Natural killer cell treated with Interleukin-12 subunit alpha and Interleukin-12 subunit beta and Interleukin-15 and Interleukin-18, amount 100 ng/mL, for 72 hours (primary cell): Measurements from ENCODE around the gene CCDC33. TPM values are rescaled to one million over a fixed set of nuclear protein-coding genes. Genes with fewer than 3 reads are reported as not detected.

ENCODE experiments used
- ATAC-seq, 2 donors: fragments of 150-1000 bp; cut with Tn5 transposase in 1 of 2; sonication (Bioruptor Pico), chemical (Tn5 transposase) in 1 of 2; 2 replicates each; pipeline ENCODE4 v1.10.0; 2021
- DNase-seq: peaks from one replicate; pipeline ENCODE4 v3.0.0; 2022; ENCODE audit warnings: low spot score
- H3K27ac Mint-ChIP-seq, 2 donors: 1 replicate in 1 of 2; 2 replicates in 1 of 2; pipeline ENCODE4 v1.8.0; 2022; ENCODE audit warnings: mixed read lengths in 2 of 2, mild to moderate bottlenecking in 1 of 2, moderate library complexity in 1 of 2
- H3K27me3 Mint-ChIP-seq, 2 donors: 1 replicate in 1 of 2; 2 replicates in 1 of 2; pipeline ENCODE4 v1.8.0; 2022; ENCODE audit warnings: mixed read lengths in 2 of 2
- H3K36me3 Mint-ChIP-seq: one replicate; pipeline ENCODE4 v1.8.0; 2022; ENCODE audit warnings: mixed read lengths
- H3K4me1 Mint-ChIP-seq, 2 donors: 1 replicate in 1 of 2; 2 replicates in 1 of 2; pipeline ENCODE4 v1.8.0; 2022; ENCODE audit warnings: low read depth in 2 of 2, mixed read lengths in 2 of 2, mild to moderate bottlenecking in 1 of 2
- H3K4me3 Mint-ChIP-seq: one replicate; pipeline ENCODE4 v1.8.0; 2022; ENCODE audit warnings: mixed read lengths
- H3K9me3 Mint-ChIP-seq: 2 replicates; pipeline ENCODE4 v1.8.0; 2022; ENCODE audit warnings: mixed read lengths
- total RNA-seq, 2 donors: library from RNA; stranded (reverse); gene quantifications; one replicate each; pipeline ENCODE4 v1.2.3, GENCODE V29; 2022

Gene CCDC33
- total RNA-seq, 2 donors from 2014 or later: not detected

DNA sequence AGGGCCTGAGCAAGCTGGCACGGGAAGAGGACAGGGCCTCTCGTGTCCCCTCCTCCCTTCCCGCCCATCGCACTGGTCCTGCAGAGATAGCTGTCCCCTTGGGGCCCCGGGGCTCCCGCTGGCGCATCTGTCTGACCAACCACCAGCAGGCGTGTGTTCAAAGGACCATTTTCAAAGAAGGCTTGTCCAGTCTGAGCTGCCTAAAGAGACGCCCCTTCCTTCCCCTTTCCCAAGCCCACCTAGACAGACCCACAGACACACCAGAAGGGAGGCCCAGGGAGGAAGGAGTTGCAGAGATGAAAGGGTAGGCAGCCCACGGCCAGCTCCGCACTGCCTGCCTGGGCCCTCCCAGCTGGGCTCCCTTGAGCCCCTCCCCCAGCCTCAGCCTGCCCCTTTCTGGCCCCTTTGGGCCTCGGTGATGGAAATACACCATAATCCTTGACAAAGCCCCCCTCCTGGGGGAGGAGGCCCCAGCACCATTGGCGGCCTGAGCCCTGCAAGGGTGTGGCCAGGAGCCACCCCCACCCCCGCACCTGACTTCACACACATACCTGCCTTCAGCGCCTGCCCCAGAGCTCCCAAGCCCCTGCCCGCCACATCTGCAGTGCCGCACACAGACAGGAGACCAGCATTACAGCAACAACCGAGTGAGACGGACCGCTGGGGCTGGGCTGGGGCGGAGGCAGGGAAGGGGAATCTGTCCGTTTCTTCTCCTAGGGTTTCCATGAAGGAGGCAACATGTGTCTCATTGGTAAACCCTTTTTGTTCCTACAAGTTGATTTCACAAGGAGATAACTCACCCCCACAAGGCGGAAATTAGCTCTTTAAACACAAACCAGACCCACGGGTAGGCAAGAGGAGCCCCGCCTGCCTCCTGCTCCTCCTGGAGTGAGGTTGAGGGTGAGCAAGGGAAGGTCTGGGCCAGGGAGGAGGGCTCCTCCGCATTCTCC is 33.4 kb upstream of the CCDC33 start, which contains the start of gene STRA6:
TSS of gene STRA6 (minus strand) at position 336 of the 950 bp plus-strand sequence. CDS start 520 bp downstream, outside the sequence.
- ATAC-seq (no peak), DNase-seq (no peak)
- Mint-ChIP-seq H3K9me3 (no peaks in the 10 kb centered on the region), H3K27ac (no peak within 1 kb of the TSS), H3K36me3 (no peaks in the 10 kb centered on the region), H3K27me3 (peaks cover 3 to 6% of the 10 kb centered on the region in 2 donors), H3K4me3 (no peak within 1 kb of the TSS), H3K4me1 (no peaks in the 10 kb centered on the region)

- Mint-ChIP-seq H3K4me3 (no peak overlapping the region), H3K27me3 (peaks cover 6 to 7% of the 10 kb centered on the region in 2 donors), H3K9me3 (no peaks in the 10 kb centered on the region), H3K36me3 (no peaks in the 10 kb centered on the region), H3K4me1 (no peaks in the 10 kb centered on the region), H3K27ac (no peak overlapping the region)
- DNase-seq (no peak), ATAC-seq (no peak)
Observed at GRCh38 chr15:74203914-74204431, 32.2 kb upstream of the CCDC33 start.

- H3K4me3 Mint-ChIP-seq: no peak overlapping the region
- H3K9me3 Mint-ChIP-seq: no peaks in the 10 kb centered on the region
- H3K27ac Mint-ChIP-seq: no peak overlapping the region
- ATAC-seq (no peak), DNase-seq (no peak)
- no peaks in the 10 kb centered on the region for H3K36me3 Mint-ChIP-seq
- no peaks in the 10 kb centered on the region for H3K4me1 Mint-ChIP-seq
- peaks cover 6 to 7% of the 10 kb centered on the region in 2 donors for H3K27me3 Mint-ChIP-seq
Observed at GRCh38 chr15:74205582-74205947, 30.6 kb upstream of the CCDC33 start.

- Mint-ChIP-seq H3K4me1 (no peaks in the 10 kb centered on the region), H3K36me3 (no peaks in the 10 kb centered on the region), H3K9me3 (no peaks in the 10 kb centered on the region), H3K27ac (no peak overlapping the region), H3K4me3 (no peak overlapping the region), H3K27me3 (peaks cover 7 to 12% of the 10 kb centered on the region in 2 donors)
- no peak for ATAC-seq
- no peak for DNase-seq
Observed at GRCh38 chr15:74206801-74207281, 29.3 kb upstream of the CCDC33 start.

DNA sequence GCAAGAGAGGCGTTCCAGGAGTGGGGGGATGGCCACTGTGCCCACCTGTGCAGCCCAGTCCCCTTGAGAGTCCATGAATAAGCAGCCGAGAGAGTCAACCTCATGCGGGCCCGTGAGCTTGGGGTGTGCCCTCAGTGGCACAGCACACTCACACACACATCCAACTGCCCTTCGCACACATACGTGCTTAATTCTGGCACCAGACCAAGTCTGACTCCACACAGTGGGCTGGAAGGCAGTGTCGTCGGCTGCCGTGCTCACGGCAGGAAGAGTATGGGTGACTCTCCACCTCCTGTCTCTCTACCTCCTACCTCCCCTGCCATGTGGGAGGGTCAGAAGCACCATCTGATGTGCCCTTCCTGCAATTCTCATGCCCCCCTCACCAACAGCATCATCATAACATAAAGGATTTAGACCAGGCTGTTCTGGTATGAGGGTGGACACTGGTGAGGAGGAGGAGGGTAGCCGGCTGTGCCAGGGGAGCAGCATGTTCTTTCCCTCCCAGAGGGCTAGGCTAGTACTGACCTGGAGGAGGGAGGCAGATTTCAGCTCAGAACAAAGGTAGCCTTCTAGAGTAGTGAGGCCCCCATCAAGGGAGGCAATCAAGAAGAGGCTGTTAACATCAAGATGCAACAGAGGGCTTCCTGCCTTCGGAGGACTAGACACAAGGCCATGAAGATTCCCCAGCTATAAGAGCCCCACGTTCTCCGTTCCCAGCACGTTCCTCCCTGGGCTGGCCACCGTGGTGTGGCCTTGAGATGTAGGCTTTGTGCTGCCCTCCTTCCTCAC is 28.3 kb upstream of the CCDC33 start:
- DNase-seq: no peak
- Mint-ChIP-seq H3K4me3 (no peak overlapping the region), H3K36me3 (no peaks in the 10 kb centered on the region), H3K27me3 (peaks cover 8 to 14% of the 10 kb centered on the region in 2 donors), H3K27ac (no peak overlapping the region), H3K9me3 (no peaks in the 10 kb centered on the region), H3K4me1 (no peaks in the 10 kb centered on the region)
- peak in 1 of 2 donors; percentile 17 for ATAC-seq

GRCh38 chr15:74208496-74208895 is 27.6 kb upstream of the CCDC33 start:
- Mint-ChIP-seq H3K36me3 (no peaks in the 10 kb centered on the region), H3K27me3 (peaks cover 8 to 19% of the 10 kb centered on the region in 2 donors), H3K9me3 (no peaks in the 10 kb centered on the region), H3K4me1 (no peaks in the 10 kb centered on the region), H3K27ac (no peak overlapping the region), H3K4me3 (no peak overlapping the region)
- DNase-seq (no peak), ATAC-seq (no peak)

DNA sequence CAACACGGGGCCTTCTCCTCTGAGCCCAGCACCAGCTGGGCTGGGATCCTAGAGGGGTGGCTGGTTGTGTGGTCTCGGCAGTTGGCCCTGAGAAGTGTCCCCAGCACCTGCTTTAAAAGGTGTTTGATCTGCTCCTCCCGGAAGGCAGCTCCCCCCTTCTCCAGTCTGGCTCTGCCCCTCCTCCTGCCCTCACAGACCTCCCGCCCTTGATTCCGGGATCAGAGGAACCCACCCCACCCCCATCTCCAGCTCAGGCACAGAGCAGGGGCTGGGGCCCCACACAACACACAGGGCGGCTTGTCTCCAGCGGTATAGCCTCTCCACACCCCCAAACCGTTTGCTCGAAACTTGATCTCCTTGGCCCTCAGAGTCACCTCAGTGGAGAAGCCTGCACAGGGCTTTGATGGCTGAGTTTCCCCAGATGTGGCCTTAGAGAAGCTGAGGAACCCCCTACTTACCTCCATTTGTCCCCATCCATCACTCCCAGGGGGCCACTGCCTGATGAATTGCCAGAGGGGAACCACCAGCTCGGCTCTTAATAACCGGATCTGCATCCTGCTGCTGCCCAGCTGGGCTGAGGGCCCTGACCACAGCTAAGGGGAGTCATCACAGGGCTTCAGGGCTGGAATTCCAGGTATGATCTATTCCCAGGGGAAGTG is 27.1 kb upstream of the CCDC33 start:
- DNase-seq (no peak), ATAC-seq (no peak)
- H3K27ac Mint-ChIP-seq: no peak overlapping the region
- no peak overlapping the region for H3K4me3 Mint-ChIP-seq
- no peaks in the 10 kb centered on the region for H3K4me1 Mint-ChIP-seq
- H3K36me3 Mint-ChIP-seq: no peaks in the 10 kb centered on the region
- H3K27me3 Mint-ChIP-seq: peaks cover 8 to 20% of the 10 kb centered on the region in 2 donors
- no peaks in the 10 kb centered on the region for H3K9me3 Mint-ChIP-seq

DNA sequence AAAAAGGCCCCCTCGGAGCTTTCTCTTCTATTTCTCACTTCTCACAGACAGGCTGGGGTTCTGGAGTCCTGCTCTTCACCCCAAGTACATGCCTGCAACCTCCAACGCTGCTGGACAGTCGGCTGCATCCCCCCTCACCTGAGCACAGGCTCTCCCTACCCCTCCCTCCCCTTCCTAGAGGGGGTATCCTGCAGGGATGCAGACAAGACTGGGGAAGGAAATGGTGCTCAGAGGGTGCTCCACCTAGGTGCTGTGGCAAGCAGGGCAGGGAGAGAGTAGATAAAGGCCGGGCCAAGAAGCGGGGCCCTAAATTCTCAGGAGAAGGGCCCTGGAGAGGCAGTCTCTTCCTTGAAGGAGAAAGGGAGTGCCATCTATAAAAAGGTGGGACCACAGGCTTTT is 26.6 kb upstream of the CCDC33 start:
- ATAC-seq: no peak
- Mint-ChIP-seq H3K27ac (no peak overlapping the region), H3K36me3 (no peaks in the 10 kb centered on the region), H3K9me3 (no peaks in the 10 kb centered on the region), H3K27me3 (peaks cover 8 to 20% of the 10 kb centered on the region in 2 donors), H3K4me3 (no peak overlapping the region), H3K4me1 (no peaks in the 10 kb centered on the region)
- no peak for DNase-seq

- Mint-ChIP-seq H3K27ac (no peak overlapping the region), H3K4me1 (peaks cover 0 to 4% of the 10 kb centered on the region in 2 donors), H3K9me3 (no peaks in the 10 kb centered on the region), H3K4me3 (no peak overlapping the region), H3K27me3 (peaks cover 14 to 26% of the 10 kb centered on the region in 2 donors), H3K36me3 (no peaks in the 10 kb centered on the region)
- DNase-seq (no peak), ATAC-seq (no peak)
Observed at GRCh38 chr15:74209997-74210671, 26.0 kb upstream of the CCDC33 start.

DNA sequence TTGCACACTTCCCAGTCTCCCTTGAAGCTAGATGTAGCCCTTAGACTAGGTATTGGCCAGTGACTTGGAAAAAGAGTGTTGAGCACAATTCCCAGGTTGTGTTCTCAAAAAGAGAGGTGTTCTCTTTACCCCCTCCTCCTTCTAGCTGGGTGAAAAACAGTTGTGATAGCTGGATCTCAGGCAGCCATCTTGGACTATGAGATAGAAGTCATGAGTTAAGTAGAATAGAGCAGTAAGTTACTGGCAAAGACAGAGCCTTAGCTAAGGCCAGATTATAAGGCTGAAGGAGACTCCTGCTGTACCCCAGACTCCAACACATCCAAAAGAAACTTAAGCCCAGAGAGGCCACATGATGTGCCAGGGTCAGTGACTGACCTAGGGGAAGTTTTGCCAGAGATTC is 25.4 kb upstream of the CCDC33 start:
- peaks cover 15 to 30% of the 10 kb centered on the region in 2 donors for H3K27me3 Mint-ChIP-seq
- DNase-seq (no peak), ATAC-seq (no peak)
- no peak overlapping the region for H3K4me3 Mint-ChIP-seq
- H3K27ac Mint-ChIP-seq: no peak overlapping the region
- no peaks in the 10 kb centered on the region for H3K36me3 Mint-ChIP-seq
- H3K4me1 Mint-ChIP-seq: peaks cover 0 to 5% of the 10 kb centered on the region in 2 donors
- no peaks in the 10 kb centered on the region for H3K9me3 Mint-ChIP-seq

- H3K4me1 Mint-ChIP-seq: peaks cover 0 to 5% of the 10 kb centered on the region in 2 donors
- H3K27me3 Mint-ChIP-seq: peaks cover 15 to 30% of the 10 kb centered on the region in 2 donors
- DNase-seq: no peak
- H3K27ac Mint-ChIP-seq: no peak overlapping the region
- H3K4me3 Mint-ChIP-seq: no peak overlapping the region
- ATAC-seq: no peak
- H3K36me3 Mint-ChIP-seq: no peaks in the 10 kb centered on the region
- no peaks in the 10 kb centered on the region for H3K9me3 Mint-ChIP-seq
Observed at GRCh38 chr15:74211656-74212055, 24.5 kb upstream of the CCDC33 start.

DNA sequence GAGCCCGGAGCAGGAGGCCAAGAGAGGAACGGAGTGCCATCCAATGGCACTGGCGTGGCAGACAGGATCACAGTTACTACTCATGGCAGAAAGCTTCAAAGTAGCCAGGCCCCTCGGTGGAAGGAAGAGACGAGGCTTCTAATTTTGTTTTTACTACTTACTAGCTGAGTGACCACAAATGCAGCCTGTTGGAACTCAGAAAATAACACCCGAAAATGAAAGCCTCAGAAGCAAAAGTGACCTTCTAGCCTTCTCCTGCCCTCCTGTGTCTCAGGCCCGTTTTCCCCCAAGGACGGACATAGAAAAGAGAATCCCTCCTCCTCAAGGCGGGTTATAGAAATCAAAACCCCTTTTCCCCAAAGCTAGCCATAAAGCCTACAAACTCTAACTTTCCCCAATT is 23.6 kb upstream of the CCDC33 start:
- no peak overlapping the region for H3K4me3 Mint-ChIP-seq
- H3K27ac Mint-ChIP-seq: no peak overlapping the region
- no peaks in the 10 kb centered on the region for H3K9me3 Mint-ChIP-seq
- H3K4me1 Mint-ChIP-seq: peaks cover 0 to 5% of the 10 kb centered on the region in 2 donors
- H3K27me3 Mint-ChIP-seq: peaks cover 15 to 26% of the 10 kb centered on the region in 2 donors
- no peak for DNase-seq
- ATAC-seq: no peak
- no peaks in the 10 kb centered on the region for H3K36me3 Mint-ChIP-seq

- H3K27ac Mint-ChIP-seq: no peak overlapping the region
- H3K4me1 Mint-ChIP-seq: peaks cover 0 to 5% of the 10 kb centered on the region in 2 donors
- H3K36me3 Mint-ChIP-seq: no peaks in the 10 kb centered on the region
- H3K9me3 Mint-ChIP-seq: no peaks in the 10 kb centered on the region
- peaks cover 12 to 24% of the 10 kb centered on the region in 2 donors for H3K27me3 Mint-ChIP-seq
- no peak for DNase-seq
- ATAC-seq: no peak
- H3K4me3 Mint-ChIP-seq: no peak overlapping the region
Observed at GRCh38 chr15:74213858-74214284, 22.3 kb upstream of the CCDC33 start.
